GM23338 (cell line): ENCODE data around the gene GNAI3.

Experiments
- ETS1 ChIP-seq: IDR thresholded peaks from 2 replicates; pipeline ENCODE4 v1.6.1; 2016; ENCODE audit warnings: antibody characterized with exemption
- POLR2AphosphoS5 ChIP-seq: IDR thresholded peaks from 2 replicates; pipeline ENCODE4 v1.6.1; 2016; ENCODE audit warnings: antibody characterized with exemption, low read depth
- TF ChIP-seq, protein P1 (sequence below), 2 experiments: fragments of 200-600 bp in 1 of 2; sonication (generic) in 1 of 2; conservative IDR thresholded peaks; 2 replicates each; pipeline versions ENCODE4 v1.5.1 to v1.6.1; 2016 to 2017; ENCODE audit warnings: antibody characterized with exemption in 2 of 2, low read depth in 2 of 2, mild to moderate bottlenecking in 2 of 2, moderate library complexity in 1 of 2

DNA sequence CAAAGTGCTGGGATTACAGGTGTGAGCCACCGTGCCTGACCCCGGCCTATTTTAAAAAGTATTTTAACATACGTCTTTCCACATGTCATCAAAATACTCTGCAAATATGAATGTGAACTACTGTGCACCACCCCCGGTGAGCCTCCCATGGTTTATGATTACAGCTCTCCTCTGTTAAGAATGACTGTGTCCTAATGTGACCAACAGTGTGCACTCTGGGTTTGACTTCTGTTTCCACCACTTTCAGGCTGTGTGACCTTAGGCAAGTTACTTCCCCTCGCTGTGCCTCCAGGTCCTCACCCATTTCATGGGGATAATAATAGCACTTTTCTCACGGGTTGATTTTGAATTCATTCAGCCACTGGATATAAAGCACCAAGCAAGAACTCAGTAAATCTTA lies 85.9 kb downstream of the GNAI3 start:
- TF ChIP-seq, protein P1, sequence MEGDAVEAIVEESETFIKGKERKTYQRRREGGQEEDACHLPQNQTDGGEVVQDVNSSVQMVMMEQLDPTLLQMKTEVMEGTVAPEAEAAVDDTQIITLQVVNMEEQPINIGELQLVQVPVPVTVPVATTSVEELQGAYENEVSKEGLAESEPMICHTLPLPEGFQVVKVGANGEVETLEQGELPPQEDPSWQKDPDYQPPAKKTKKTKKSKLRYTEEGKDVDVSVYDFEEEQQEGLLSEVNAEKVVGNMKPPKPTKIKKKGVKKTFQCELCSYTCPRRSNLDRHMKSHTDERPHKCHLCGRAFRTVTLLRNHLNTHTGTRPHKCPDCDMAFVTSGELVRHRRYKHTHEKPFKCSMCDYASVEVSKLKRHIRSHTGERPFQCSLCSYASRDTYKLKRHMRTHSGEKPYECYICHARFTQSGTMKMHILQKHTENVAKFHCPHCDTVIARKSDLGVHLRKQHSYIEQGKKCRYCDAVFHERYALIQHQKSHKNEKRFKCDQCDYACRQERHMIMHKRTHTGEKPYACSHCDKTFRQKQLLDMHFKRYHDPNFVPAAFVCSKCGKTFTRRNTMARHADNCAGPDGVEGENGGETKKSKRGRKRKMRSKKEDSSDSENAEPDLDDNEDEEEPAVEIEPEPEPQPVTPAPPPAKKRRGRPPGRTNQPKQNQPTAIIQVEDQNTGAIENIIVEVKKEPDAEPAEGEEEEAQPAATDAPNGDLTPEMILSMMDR (conservative IDR thresholded peaks at IDR 0.05; ENCODE audit: low read depth in 2 of 2) = no peak
- TF ChIP-seq POLR2AphosphoS5 = no peak
- TF ChIP-seq ETS1 = no peak
